OCI-LY7 (cell line): Measurements from ENCODE around the gene SERPINE1. TPM values are rescaled to one million over a fixed set of nuclear protein-coding genes. Genes with fewer than 3 reads are reported as not detected.

ENCODE experiments used
- BruUV-seq: library from RNA; stranded (reverse); fragments of 400-500 nt; replicated peaks from 2 replicates; lab custom pipeline; 2021; lab: Mats Ljungman, UMichigan
- CTCF ChIA-PET: fragments of 300-600 bp; sonication (Branson Sonifier 250); formaldehyde crosslinking; loops from one replicate; lab custom pipeline; 2022; ENCODE audit warnings: antibody characterized with exemption; ENCODE audit not compliant: unreplicated experiment; lab: Charles Lee
- POLR2A ChIA-PET: fragments of 300-600 bp; sonication (Branson Sonifier 250); formaldehyde crosslinking; loops from one replicate; lab custom pipeline; 2022; ENCODE audit warnings: antibody characterized with exemption; lab: Charles Lee
- DNase-seq: peaks from one replicate; pipeline ENCODE4 v3.0.0-alpha.2; 2015; ENCODE audit warnings: low spot score
- H2AFZ ChIP-seq: fragments of 200-600 bp; sonication (generic), shearing (Covaris generic); 2 replicates; pipeline ENCODE4 v1.6.1; 2014; ENCODE audit warnings: mild to moderate bottlenecking, antibody characterized with exemption, low read length, moderate library complexity
- H3K27ac ChIP-seq: fragments of 200-600 bp; sonication (generic); 2 replicates; pipeline ENCODE4 v1.5.1; 2014; ENCODE audit warnings: mixed run types, low read depth, mild to moderate bottlenecking, moderate library complexity, low read length, inconsistent platforms; ENCODE audit not compliant: poor library complexity, severe bottlenecking
- H3K36me3 ChIP-seq: fragments of 200-600 bp; sonication (generic); 2 replicates; pipeline ENCODE4 v1.6.1; 2014; ENCODE audit warnings: mild to moderate bottlenecking, antibody characterized with exemption, low read length, moderate library complexity, mixed read lengths; ENCODE audit not compliant: insufficient read depth
- H3K4me1 ChIP-seq: fragments of 200-600 bp; sonication (generic); 2 replicates; pipeline ENCODE4 v1.5.1; 2014; ENCODE audit warnings: mild to moderate bottlenecking, low read length; ENCODE audit not compliant: insufficient read depth, poor library complexity, severe bottlenecking
- H3K4me2 ChIP-seq: fragments of 200-600 bp; sonication (generic); 2 replicates; pipeline ENCODE4 v1.6.1; 2014; ENCODE audit warnings: mild to moderate bottlenecking, low read length
- H3K4me3 ChIP-seq: fragments of 200-600 bp; sonication (generic); 2 replicates; pipeline ENCODE4 v1.5.1; 2014; ENCODE audit warnings: mild to moderate bottlenecking, low read depth, low read length; ENCODE audit not compliant: poor library complexity, severe bottlenecking
- H3K79me2 ChIP-seq: fragments of 200-600 bp; sonication (generic); 2 replicates; pipeline ENCODE4 v1.6.1; 2016; ENCODE audit warnings: low read depth, mild to moderate bottlenecking, low read length, moderate library complexity, mixed read lengths; ENCODE audit not compliant: insufficient read depth
- H3K9me2 ChIP-seq: fragments of 200-600 bp; sonication (generic); 2 replicates; pipeline ENCODE4 v1.6.1; 2016; ENCODE audit warnings: mild to moderate bottlenecking, low read length, mixed read lengths; ENCODE audit not compliant: insufficient read depth
- H3K9me3 ChIP-seq: fragments of 200-600 bp; sonication (generic); 2 replicates; pipeline ENCODE4 v1.6.1; 2014; ENCODE audit warnings: mild to moderate bottlenecking, mixed run types, low read length, mixed read lengths
- H4K20me1 ChIP-seq: fragments of 200-600 bp; sonication (generic); 2 replicates; pipeline ENCODE4 v1.6.1; 2014; ENCODE audit warnings: mild to moderate bottlenecking, antibody characterized with exemption, low read length, moderate library complexity, mixed read lengths; ENCODE audit not compliant: insufficient read depth
- CTCF ChIP-seq: fragments of 200-600 bp; sonication (generic); conservative IDR thresholded peaks from 2 replicates; pipeline ENCODE4 v1.5.1; 2014; ENCODE audit warnings: mild to moderate bottlenecking, antibody characterized with exemption, low read length, moderate library complexity, mixed read lengths
- EZH2phosphoT487 ChIP-seq: fragments of 200-600 bp; sonication (generic); IDR thresholded peaks from 2 replicates; pipeline ENCODE4 v1.6.1; 2018; ENCODE audit warnings: low read depth, borderline replicate concordance, mild to moderate bottlenecking, mixed run types, antibody characterized with exemption, low read length, moderate library complexity, mixed read lengths
- intact Hi-C: fragments of 100-400 bp; cut with micrococcal nuclease; formaldehyde crosslinking; loops from one replicate; pipeline ENCODE4 v1.10.0; 2022; ENCODE audit not compliant: unreplicated experiment
- total RNA-seq, 2 experiments: library from RNA; depleted of rRNA in 1 of 2; stranded (reverse); fragments of >200 nt in 1 of 2; shearing (Covaris generic) in 1 of 2; gene quantifications; 2 replicates each; pipeline ENCODE4 v1.2.3, GENCODE V29; 2014 to 2022

The SERPINE1 gene
- total RNA-seq, 2 experiments from 2014 or later: 0.42 TPM; not detected in 1

GRCh38 chr7:101177644-101178043, 50.7 kb downstream of the SERPINE1 start:
- POLR2A ChIA-PET: no interaction called here
- H4K20me1 ChIP-seq: no peaks in the 10 kb centered on the region
- H3K36me3 ChIP-seq: no peaks in the 10 kb centered on the region
- H3K9me3 ChIP-seq: no peaks in the 10 kb centered on the region
- TF ChIP-seq CTCF (no peak), EZH2phosphoT487 (no peak)
- no peak overlapping the region for H3K27ac ChIP-seq
- DNase-seq: no peak
- H3K9me2 ChIP-seq: no peaks in the 10 kb centered on the region
- no peak overlapping the region for H2AFZ ChIP-seq
- H3K4me1 ChIP-seq: peaks cover 20% of the 10 kb centered on the region
- CTCF ChIA-PET: no interaction called here
- H3K79me2 ChIP-seq: no peaks in the 10 kb centered on the region
- no TSS peak for BruUV-seq
- H3K4me3 ChIP-seq: no peak overlapping the region
- no peak overlapping the region for H3K4me2 ChIP-seq
- intact Hi-C loops: no loop called here

- Histone ChIP-seq H2AFZ (no peak overlapping the region), H3K4me1 (peaks cover 13% of the 10 kb centered on the region), H3K36me3 (no peaks in the 10 kb centered on the region), H3K79me2 (no peaks in the 10 kb centered on the region), H3K4me2 (no peak overlapping the region), H3K4me3 (no peak overlapping the region), H3K9me3 (no peaks in the 10 kb centered on the region), H3K9me2 (no peaks in the 10 kb centered on the region), H4K20me1 (no peaks in the 10 kb centered on the region), H3K27ac (no peak overlapping the region)
- POLR2A ChIA-PET: no interaction called here
- CTCF ChIA-PET: no interaction called here
- intact Hi-C loops: no loop called here
- DNase-seq: no peak
- no peak for TF ChIP-seq CTCF
- TF ChIP-seq EZH2phosphoT487: no peak
- no TSS peak for BruUV-seq
Observed at GRCh38 chr7:101179117-101179516, 52.2 kb downstream of the SERPINE1 start.

- Histone ChIP-seq H3K27ac (no peak overlapping the region), H3K79me2 (no peaks in the 10 kb centered on the region), H4K20me1 (no peaks in the 10 kb centered on the region), H2AFZ (no peak overlapping the region), H3K4me2 (no peak overlapping the region), H3K4me1 (peaks cover 8% of the 10 kb centered on the region), H3K9me3 (no peaks in the 10 kb centered on the region), H3K36me3 (no peaks in the 10 kb centered on the region), H3K4me3 (no peak overlapping the region), H3K9me2 (no peaks in the 10 kb centered on the region)
- CTCF ChIA-PET: no interaction called here
- intact Hi-C loops: no loop called here
- no peak for TF ChIP-seq EZH2phosphoT487
- no peak for TF ChIP-seq CTCF
- DNase-seq: no peak
- BruUV-seq: no TSS peak
- POLR2A ChIA-PET: no interaction called here
Observed at GRCh38 chr7:101179713-101180112, 52.8 kb downstream of the SERPINE1 start.
